NCI-H526 (cell line): ENCODE data around the gene TNFRSF25.

Experiments used
- DNase-seq, 2 experiments: peaks; one replicate each; lab custom pipeline; 2025; lab: John Stamatoyannopoulos, UW

Gene TNFRSF25, protein sequence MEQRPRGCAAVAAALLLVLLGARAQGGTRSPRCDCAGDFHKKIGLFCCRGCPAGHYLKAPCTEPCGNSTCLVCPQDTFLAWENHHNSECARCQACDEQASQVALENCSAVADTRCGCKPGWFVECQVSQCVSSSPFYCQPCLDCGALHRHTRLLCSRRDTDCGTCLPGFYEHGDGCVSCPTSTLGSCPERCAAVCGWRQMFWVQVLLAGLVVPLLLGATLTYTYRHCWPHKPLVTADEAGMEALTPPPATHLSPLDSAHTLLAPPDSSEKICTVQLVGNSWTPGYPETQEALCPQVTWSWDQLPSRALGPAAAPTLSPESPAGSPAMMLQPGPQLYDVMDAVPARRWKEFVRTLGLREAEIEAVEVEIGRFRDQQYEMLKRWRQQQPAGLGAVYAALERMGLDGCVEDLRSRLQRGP

DNA sequence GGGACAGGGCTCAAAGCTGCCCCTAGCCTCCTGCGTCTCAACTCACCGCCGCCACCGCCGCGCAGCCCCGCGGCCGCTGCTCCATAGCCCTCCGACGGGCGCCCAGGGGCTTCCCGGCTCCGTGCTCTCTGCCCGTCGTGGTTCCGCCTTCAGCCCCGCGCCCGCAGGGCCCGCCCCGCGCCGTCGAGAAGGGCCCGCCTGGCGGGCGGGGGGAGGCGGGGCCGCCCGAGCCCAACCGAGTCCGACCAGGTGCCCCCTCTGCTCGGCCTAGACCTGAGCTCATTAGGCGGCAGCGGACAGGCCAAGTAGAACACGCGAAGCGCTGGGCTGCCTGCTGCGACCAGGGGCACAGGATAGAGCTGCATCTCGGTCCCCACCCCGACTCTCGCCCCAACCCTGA lies at the start of gene TNFRSF25:
Gene TNFRSF25 (minus strand): TSS at position 151 of the 400 bp plus-strand sequence. CDS start 66 bp downstream, at position 85.
- DNase-seq: peak in 1 of 2 experiments; percentile 88

DNA sequence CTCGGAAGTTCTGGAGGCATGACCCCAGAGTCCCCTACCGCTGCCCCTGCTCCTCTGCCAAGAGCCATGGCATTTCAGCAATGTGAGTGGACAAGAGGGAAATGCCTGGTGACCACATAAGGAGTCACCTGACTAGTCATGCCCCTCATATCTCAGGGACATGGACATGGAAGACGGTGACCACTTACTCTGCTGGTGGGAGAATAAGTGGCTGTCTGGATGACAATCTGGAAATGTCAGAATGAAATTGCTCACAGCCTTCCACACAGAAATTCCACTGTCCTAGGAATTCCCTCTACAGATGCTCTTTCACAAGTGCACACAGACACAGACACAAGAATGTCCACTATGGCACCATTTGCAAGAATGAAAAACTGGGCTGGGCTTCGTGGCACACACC lies 49.8 kb upstream of the TNFRSF25 start:
- no peak for DNase-seq

DNA sequence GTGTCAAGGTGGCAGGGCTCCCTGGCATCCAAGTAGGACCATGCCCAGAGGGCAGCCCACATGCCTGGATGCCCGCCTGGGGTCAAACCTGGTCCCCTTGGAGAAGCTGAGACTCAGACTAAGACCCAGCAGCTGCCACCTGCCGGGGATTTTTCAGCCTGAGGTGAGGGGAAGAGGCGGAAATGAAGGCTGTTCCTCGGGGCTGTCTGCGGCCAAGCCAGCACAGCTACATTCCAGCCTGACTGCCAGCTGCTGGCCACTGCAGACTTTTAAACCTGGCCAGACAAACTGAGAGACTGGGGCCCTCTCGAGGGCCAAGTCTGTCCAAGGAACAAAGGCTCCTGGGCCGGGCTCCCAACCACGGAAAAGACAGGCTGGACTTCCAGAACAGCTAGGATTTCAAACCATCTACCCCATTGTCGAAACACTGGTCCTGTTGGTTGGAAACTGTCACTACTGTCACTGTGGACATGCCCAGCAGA lies 47.4 kb upstream of the TNFRSF25 start:
- DNase-seq: peak in 1 of 2 experiments; percentile 32

DNA sequence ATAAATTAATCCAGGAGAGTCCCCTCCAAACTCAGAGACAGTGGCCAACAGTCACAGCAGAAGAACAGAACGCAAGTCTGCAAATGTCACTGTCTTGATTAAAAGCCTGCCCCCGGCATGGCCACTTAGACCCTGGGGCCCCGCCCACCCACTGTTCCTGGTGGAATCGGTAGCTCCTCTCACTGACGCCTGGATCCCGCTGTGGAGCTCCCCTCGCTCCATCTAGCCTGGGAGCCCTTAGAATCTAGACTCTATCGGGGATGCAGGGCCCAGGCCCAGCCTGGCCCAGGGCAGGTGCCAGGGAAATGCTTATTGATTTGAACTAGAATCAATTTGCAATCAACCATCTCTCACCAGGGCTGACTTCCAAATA lies 46.9 kb upstream of the TNFRSF25 start:
- no peak for DNase-seq

DNA sequence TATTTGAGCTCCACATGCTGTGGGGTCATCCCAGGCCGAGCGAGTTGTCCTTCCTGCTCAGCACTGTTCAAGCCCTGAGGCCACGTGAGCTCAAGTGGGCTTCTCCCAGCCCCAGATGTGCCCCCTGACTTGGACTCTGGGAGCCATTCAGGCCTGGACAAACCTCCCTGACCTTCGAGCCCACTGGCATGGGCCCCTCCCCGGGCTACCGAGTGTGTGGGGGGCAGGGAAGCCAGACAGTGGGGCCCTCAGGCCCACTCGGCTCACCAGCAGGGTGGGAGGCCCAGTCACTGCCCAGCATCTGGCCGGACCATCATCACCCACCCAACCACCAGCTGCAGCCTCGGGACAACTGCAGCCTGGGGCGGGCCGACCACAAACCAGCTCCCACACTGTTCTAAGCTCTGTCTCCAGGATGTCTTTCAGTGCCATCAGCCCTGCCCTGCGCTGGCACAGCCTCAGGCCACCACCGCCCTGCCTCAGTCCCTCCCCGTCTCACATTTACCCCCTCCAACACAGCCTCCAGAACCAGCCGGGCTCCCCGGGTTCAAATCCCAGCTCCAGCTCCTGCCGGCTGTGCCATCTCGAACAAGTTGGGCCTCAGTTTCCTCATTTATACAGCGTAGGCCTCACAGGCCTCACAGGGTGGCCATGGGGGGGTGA lies 46.4 kb upstream of the TNFRSF25 start:
- no peak for DNase-seq

DNA sequence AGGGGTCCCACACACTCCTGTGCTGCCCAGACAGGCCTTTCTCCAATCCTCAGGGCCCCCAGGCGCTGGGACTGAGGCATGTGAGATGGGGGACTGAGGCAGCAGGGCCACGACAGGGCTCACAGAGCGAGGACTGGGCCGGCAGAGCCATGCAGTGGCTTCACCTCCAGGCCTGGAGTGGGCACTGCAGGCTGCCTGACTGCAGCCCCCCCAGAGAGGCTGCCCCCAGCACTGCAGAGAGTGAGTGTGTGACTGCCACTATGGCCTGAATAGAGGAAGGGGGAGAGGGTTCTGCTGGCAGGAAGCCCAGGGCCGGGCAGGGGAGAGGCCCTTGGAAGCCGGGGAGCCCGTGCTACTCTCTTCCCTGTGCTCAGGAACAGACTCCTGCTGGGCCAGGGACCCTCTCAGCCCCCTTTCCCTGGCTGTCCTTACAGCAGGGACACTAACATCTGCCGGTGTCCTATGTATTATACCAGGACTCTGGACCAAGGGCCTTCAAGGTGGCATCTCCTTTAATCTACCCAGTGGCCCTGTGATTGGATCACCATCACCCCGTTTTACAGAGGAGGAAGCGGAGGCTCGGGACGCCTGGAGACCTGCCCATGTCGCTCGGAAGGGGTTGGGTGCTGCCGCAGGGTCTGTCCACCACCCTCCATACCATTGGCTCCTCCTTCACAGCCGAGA lies 45.7 kb upstream of the TNFRSF25 start:
- DNase-seq: no peak

DNA sequence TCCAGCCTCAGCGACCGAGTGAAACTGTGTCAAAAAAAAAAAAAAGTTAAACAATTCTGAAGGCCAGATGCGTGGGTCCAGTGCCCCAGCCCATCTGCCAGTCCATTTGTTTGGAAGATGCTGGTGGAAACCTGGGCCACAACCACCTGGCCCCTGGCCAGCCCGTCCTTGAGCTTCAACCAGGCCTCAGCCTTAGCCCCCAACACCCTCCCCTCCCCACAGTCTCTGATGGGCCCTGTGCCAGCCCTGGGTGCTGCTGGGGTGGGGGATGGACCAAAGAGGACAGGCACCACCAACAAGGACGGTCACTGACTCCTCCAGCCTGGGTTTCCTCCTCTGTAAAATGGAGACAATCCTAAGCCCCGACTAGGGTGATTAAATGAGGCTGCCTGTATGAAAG lies 45.1 kb upstream of the TNFRSF25 start:
- no peak for DNase-seq

DNA sequence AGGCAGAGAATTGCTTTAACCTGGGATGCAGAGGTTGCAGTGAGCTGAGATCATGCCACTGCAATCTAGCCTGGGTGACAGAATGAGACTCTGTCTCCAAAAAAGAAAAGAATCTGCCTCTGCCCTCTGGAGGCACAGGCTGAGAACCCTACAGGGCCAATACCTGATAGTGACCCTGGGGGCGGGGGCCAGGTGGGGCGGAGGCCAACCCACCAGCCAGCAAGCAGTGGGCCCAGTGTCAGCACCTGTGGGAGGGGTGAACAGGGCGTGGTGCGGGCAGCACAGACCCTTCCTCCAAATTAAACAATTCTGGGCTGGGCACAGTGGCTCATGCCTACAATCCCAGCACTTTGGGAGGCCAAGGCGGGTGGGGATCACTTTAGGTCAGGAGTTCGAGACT lies 44.5 kb upstream of the TNFRSF25 start:
- DNase-seq: no peak

DNA sequence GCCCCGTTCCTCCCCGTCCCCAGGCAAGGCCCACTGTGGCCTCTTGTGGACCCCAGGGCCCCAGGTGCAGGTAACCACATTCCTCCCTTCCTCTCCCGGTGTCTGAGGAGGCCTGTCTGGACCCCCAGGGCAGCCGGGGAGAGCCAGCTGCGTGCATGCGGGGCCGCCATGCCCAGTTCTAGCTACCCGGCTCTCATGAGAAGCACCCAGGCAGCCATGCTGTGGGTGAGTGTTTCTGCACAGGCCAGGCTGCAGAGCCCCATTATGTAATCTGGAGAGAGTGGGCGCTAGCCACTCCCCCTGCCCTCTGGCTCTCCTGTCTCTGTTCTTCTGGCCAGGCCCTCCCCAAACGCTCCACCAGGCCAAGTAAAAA lies 43.9 kb upstream of the TNFRSF25 start:
- DNase-seq: no peak

DNA sequence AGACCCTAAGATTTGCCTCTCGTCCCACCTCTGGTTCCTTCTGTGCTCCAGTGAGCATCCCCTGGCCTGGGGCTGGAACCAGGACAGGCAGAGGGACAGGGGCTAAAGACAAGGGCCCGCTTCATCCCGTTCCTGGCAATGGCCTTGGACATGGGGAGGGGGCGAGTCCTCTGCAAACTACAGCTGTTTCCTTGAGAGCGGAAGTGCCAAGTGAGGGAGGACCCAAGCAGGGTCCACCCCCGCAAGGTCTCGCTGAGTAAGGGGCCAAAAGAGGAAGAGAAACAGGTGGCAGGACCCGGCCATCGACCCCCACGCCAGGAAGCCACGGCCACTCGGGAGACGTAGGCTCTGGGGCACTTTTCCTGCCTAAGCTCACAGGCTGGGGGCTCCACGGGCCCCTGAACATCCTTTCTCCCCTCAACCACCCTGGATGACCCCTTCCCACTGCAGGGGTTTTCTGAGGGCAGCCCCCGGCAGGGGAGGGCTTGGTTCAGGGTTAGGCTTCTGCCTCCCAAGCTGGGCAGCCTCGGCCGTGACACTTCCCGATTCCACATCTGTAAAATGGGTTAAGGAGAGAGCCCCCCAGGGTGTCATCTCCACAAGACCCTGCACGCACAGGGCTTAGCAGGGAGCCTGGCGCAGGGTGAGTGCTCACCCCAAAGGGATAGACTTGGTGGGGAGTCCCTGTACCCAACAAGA lies 43.4 kb upstream of the TNFRSF25 start:
- DNase-seq: no peak

DNA sequence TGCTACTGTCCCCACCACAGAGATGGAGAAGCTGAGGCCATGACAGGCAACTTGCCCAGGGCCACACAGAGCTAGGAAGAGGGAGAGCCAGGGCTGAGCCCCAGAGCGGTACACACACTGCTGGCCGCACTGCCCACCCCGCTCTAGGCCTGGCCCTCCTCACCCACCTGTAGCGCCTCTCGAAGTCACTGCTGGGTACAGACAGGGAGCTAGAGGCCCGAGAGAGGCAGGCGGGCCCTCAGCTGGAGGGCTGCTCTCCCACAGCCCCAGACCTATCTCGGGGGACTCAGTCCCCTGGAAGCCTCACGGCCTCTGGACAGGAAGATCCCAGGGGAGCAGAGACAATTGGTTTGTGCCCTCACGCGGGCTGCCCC lies 42.8 kb upstream of the TNFRSF25 start:
- DNase-seq: no peak

DNA sequence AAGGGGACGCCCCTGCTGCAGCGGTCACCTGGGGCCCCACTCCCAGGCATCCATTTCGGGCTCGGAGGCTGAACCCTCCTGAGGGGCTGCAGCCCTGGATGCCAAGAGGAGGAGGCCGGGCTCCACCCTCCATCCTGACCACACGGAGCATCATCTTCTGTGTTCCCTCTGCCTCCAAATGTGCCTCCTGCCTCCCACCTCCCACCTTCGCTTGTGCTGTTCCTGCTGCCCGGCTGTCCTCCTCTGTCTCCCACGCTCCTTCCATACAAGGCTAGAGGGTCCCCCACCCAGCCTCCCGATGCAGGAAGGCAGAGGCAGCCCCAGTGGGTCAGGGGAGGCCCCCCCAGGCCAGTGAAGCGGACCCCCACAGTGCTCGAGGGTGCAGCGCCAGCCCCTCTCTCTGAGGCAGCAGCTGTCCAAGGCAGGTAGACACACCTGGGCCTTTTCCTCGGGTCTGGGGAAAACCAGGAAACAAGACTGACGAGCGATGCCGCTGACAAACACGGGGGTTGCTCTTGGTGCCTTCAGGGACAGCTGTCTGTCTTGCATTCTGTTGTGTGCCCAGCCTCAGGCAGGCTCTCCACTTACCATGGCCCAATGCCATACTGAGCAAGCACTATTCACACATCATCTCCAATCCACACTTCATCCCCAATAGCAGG lies 42.3 kb upstream of the TNFRSF25 start:
- no peak for DNase-seq

DNA sequence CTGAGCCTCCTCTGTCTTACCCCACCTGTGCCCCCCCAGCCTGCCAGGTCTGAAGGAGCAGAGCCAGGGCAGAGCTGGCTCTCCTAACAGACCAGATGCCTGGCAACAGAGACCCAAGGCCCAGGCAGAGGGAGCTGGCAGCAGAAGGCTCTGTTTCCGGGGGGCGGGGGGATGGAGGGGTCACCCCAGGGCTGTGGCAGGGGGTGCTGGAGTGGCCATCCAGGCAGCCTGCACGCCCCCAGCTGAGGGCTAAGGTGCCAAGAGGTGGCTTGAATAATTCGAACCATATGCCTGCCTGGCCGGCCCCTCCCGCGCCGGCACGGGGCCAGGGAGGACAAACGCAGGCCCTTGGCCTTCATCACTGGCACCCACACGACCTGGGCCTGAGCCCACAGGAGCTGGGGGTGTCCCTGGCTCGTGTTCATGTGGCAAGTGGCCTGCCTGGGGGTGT lies 41.5 kb upstream of the TNFRSF25 start:
- no peak for DNase-seq

DNA sequence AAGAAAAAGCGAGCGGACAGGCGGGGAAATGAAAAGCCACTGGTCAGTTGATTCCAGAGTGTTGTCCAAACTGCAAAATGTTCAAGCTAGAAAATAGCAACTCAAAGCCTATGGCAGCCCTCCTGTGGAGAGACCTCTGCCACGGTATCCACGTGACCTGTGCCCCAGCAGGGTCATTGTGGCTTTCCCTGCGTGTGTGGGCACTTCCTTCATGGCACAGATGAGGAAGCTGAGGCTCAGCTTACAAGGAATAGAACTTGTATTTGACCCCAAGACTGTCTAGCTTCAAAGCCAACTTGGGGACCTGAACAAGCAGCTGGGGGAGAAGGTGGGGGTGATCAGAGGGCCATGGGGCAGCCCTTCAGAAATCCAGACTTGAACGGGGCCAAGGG lies 41.1 kb upstream of the TNFRSF25 start:
- DNase-seq: no peak

DNA sequence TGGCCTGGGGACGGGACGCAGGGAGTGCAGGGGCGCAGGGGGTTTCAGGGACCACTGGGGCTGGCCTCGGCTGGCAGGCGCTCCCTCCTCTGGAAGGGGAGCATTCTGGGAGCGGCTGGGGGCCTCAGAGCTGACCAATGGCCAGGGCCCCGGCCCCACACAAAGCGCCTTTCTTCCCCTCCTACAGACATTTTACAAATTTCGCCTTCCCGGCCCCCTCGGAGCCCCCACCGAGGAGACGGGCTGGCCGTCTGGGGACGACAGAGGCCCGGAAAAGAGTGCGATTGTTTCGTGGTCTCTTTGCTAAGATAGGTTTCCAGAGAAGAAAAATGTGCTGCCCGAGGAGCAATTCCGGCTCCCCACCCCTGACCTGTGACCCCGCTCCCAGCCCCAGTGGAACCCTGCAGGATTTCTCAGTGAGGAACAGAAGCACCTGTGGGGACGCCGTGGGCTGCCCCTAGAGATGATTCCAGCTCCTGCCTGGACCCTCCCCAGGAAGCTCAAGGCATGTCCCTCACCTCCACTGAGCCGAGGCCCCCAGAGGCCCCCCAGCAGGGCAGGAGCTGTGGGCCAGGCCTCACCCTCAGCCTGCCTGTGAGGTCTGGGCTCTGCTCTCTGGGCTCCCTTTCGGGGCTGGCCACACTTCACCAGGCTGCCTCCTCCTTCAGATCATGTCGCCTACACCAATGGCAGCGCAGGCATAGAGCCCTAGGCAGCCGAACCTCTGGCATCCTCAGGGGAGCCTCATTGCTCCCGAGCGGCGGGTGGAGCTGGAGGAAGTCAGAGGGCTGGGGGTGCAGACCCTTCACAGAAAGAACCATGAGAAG lies 40.5 kb upstream of the TNFRSF25 start:
- no peak for DNase-seq

DNA sequence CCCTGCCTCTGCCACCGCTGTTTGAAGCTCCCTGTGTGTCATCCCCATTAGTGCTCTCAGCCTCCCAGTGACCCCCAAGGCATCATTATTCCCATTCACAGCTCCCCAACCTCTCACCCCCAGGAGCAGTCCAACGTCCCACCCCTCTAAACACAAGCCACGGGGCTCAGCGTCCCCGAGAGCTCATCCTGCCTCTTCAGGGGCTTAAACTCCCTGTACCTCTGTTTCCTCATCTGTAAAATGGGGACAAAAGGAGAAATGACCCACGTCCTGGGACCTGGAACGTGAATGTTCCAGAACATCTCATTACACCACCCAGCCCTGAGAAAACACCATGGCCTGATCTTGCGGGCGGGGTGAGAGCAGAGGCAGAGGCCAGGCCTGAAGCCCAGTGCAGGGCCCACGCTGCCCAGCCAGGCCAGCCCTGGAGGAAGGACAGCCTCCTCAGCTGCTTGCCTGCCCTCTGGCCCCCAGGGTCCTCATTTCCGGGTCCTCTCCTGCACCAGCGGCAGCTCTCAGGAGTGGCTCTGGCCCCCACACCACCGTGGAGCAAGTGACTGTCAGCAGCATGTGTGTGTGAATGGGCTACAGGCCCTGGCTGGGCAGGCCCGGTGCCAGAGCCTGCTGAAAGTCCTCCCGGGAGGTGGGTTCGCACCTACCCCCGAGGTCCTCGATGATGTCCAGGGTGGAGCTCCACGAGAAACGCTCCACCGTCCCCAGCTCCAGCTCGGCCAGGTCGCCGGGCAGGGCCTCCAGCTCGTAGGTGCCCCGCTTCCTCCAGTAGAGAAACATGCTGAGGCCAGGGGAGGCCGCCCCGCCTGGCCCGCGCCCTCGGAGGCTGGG lies 39.6 kb upstream of the TNFRSF25 start:
- no peak for DNase-seq

DNA sequence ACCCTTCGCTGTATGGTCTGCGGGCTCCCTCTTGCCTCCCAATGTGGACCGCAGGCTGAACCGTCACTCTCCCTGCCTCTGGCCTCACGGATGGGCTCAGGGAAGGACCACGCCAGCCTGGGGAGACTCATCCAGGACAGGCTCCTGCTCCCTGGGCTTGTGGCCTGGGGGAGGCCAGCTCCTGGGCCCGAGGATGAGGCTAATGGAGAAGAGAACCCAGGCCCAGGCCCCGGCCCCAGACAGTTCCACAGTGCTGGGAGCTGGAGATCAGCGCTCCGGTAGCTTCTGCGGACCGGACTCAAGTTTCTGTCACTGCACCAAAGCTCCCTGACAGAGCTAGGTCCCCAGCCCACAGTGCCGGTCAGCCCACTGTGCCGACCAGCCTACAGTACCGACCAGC lies 38.9 kb upstream of the TNFRSF25 start:
- DNase-seq: no peak

DNA sequence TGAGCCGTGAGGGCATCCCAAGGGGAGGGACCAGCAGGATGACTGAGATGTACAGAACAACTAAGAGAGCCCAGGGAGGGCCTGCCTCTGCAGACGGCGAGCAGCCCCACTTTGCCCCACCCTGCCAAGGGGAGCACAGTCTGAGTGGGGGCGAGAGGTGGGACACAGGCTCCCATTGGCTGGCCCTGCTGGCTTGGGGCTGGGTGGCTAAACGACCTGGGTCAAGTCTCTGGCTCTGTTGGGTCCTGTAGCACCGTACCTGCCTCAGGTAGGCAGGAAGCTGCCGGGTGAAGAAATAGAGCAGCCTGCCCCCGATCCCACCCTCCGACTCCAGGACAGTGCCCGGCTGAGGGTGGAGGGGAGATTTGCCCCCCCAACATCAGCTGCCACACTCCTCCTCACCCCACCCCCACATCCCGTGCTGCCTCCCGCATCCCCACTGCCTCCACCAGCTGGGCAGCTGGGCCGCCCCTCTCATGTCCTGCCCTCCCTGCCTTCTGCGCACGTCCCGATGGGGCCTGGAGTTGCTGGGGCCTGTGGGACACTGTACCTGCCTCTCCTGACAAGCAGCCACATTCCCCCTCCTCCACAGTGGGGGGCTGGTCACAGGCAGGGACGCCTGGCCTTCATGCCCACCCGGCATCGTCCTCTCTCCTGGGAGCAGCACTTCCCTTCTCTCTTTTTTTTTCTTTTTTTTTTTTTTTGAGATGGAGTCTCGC lies 38.1 kb upstream of the TNFRSF25 start:
- no peak for DNase-seq
